PC-3 (cell line): Measurements from ENCODE around the gene PDIA5. TPM values are rescaled to one million over a fixed set of nuclear protein-coding genes. Genes with fewer than 3 reads are reported as not detected.
A peak's percentile ranks its signal among the peaks of the same experiment; 100 is the strongest.

Source experiments
- ATAC-seq: fragments of 200-7000 bp; cut with Tn5 transposase; 2 replicates; pipeline ENCODE4 v1.9.1; 2020; ENCODE audit warnings: mild to moderate bottlenecking, moderate library complexity
- BruUV-seq: library from RNA; stranded (reverse); fragments of 400-500 nt; replicated peaks from 2 replicates; lab custom pipeline; 2021; lab: Mats Ljungman, UMichigan
- CTCF ChIA-PET: fragments of 300-600 bp; sonication (Branson Sonifier 250); formaldehyde crosslinking; loops from one replicate; lab custom pipeline; 2022; ENCODE audit warnings: antibody characterized with exemption; lab: Charles Lee
- POLR2A ChIA-PET: fragments of 300-600 bp; sonication (Branson Sonifier 250); formaldehyde crosslinking; loops from one replicate; lab custom pipeline; 2022; ENCODE audit warnings: antibody characterized with exemption; ENCODE audit not compliant: unreplicated experiment; lab: Charles Lee
- DNase-seq: peaks from one replicate; pipeline ENCODE4 v3.0.0-alpha.2; 2015
- H2AFZ ChIP-seq: fragments of 300-600 bp; sonication (generic); 2 replicates; pipeline ENCODE4 v1.6.0; 2016; ENCODE audit warnings: antibody characterized with exemption, low read length
- H3F3A ChIP-seq: fragments of 300-600 bp; sonication (generic); one replicate; pipeline ENCODE4 v1.6.0; 2017; ENCODE audit warnings: antibody characterized with exemption, low read length, control low read depth, mild to moderate bottlenecking; ENCODE audit not compliant: unreplicated experiment
- H3K27ac ChIP-seq: fragments of 300-600 bp; sonication (generic); 2 replicates; pipeline ENCODE4 v1.5.1; 2016; ENCODE audit warnings: mild to moderate bottlenecking, low read length
- H3K27me3 ChIP-seq: fragments of 300-600 bp; sonication (generic); 2 replicates; pipeline ENCODE4 v1.6.1; 2016; ENCODE audit warnings: low read length, mixed read lengths
- H3K36me3 ChIP-seq: fragments of 300-600 bp; sonication (generic); 2 replicates; pipeline ENCODE4 v1.6.1; 2016; ENCODE audit warnings: low read depth, mixed run types, low read length, mixed read lengths
- H3K4me1 ChIP-seq: fragments of 300-600 bp; sonication (generic); 2 replicates; pipeline ENCODE4 v1.5.1; 2016; ENCODE audit warnings: low read length; ENCODE audit not compliant: insufficient read depth
- H3K4me2 ChIP-seq: fragments of 300-600 bp; sonication (generic); 2 replicates; pipeline ENCODE4 v1.6.0; 2016; ENCODE audit warnings: low read length
- H3K4me3 ChIP-seq: fragments of 300-600 bp; sonication (generic); 2 replicates; pipeline ENCODE4 v1.5.1; 2016; ENCODE audit warnings: mild to moderate bottlenecking, low read length, mixed read lengths
- H3K79me2 ChIP-seq: fragments of 300-600 bp; sonication (generic); 2 replicates; pipeline ENCODE4 v1.6.1; 2017; ENCODE audit warnings: low read length, mixed read lengths
- H3K9ac ChIP-seq: fragments of 300-600 bp; sonication (generic); 2 replicates; pipeline ENCODE4 v1.6.0; 2016; ENCODE audit warnings: mild to moderate bottlenecking, low read length
- H3K9me2 ChIP-seq: fragments of 300-600 bp; sonication (generic); replicated peaks from 2 replicates; pipeline ENCODE4 v1.6.1; 2016; ENCODE audit warnings: mixed run types, low read length, mixed read lengths
- H3K9me3 ChIP-seq: fragments of 300-600 bp; sonication (generic); 2 replicates; pipeline ENCODE4 v1.6.1; 2016; ENCODE audit warnings: low read length, mixed read lengths
- H4K20me1 ChIP-seq: fragments of 300-600 bp; sonication (generic); 2 replicates; pipeline ENCODE4 v1.6.1; 2016; ENCODE audit warnings: low read length, mixed read lengths
- EZH2 ChIP-seq: fragments of 300-600 bp; sonication (generic); IDR thresholded peaks from one replicate; pipeline ENCODE4 v1.6.1; 2017; ENCODE audit warnings: antibody characterized with exemption, mild to moderate bottlenecking, low read length; ENCODE audit not compliant: unreplicated experiment
- EZH2phosphoT487 ChIP-seq: fragments of 300-600 bp; sonication (generic); IDR thresholded peaks from 2 replicates; pipeline ENCODE4 v1.6.1; 2018; ENCODE audit warnings: mild to moderate bottlenecking, antibody characterized with exemption, low read length, borderline replicate concordance
- intact Hi-C: fragments of 100-400 bp; cut with micrococcal nuclease; formaldehyde crosslinking; loops from 2 replicates; pipeline ENCODE4 v1.9.0; 2023
- total RNA-seq: library from RNA; depleted of rRNA; stranded (reverse); fragments of >200 nt; gene quantifications from 2 replicates; pipeline ENCODE4 v1.2.3, GENCODE V29; 2014
- TF ChIP-seq, protein P1 (sequence below): fragments of 300-600 bp; sonication (generic); conservative IDR thresholded peaks from 2 replicates; pipeline ENCODE4 v1.5.1; 2017; ENCODE audit warnings: antibody characterized with exemption, low read depth, mild to moderate bottlenecking, low read length

The PDIA5 gene
- total RNA-seq, 1 experiment from 2014 or later = 24.6 TPM

DNA sequence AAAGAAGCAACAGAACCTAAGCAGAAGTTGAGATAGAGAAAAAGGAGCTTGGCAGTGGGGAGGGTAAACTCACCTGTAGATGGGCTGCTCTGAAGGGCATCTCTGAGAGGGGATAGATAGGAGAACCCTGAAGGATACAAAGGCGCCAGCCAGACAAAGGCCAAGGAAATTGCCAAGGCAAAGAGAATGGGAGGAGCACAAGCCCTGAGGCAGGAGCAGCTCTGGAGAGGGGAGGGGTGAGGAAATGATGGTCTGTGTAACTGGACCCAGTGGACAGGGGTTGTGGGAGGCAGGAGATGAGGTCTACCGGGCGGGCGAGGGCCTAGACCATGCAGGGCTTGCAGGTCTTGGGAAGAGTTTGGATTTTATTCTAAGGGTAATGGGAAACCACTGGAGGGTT, 2.3 kb upstream of the PDIA5 start:
- CTCF ChIA-PET = no interaction called here
- H3K4me3 ChIP-seq = no peak overlapping the region
- ATAC-seq (no peak), DNase-seq (no peak)
- no peaks in the 10 kb centered on the region for H3K9me2 ChIP-seq
- H3K4me1 ChIP-seq = peaks cover 15% of the 10 kb centered on the region
- no peak overlapping the region for H2AFZ ChIP-seq
- TF ChIP-seq, protein P1, sequence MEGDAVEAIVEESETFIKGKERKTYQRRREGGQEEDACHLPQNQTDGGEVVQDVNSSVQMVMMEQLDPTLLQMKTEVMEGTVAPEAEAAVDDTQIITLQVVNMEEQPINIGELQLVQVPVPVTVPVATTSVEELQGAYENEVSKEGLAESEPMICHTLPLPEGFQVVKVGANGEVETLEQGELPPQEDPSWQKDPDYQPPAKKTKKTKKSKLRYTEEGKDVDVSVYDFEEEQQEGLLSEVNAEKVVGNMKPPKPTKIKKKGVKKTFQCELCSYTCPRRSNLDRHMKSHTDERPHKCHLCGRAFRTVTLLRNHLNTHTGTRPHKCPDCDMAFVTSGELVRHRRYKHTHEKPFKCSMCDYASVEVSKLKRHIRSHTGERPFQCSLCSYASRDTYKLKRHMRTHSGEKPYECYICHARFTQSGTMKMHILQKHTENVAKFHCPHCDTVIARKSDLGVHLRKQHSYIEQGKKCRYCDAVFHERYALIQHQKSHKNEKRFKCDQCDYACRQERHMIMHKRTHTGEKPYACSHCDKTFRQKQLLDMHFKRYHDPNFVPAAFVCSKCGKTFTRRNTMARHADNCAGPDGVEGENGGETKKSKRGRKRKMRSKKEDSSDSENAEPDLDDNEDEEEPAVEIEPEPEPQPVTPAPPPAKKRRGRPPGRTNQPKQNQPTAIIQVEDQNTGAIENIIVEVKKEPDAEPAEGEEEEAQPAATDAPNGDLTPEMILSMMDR = no peak
- H3F3A ChIP-seq = no peaks in the 10 kb centered on the region
- BruUV-seq = no TSS peak
- POLR2A ChIA-PET = no interaction called here
- H4K20me1 ChIP-seq = peaks cover 11% of the 10 kb centered on the region
- H3K27me3 ChIP-seq = peaks cover 9% of the 10 kb centered on the region
- no peaks in the 10 kb centered on the region for H3K36me3 ChIP-seq
- H3K4me2 ChIP-seq = no peak overlapping the region
- intact Hi-C loops = no loop called here
- no peak overlapping the region for H3K27ac ChIP-seq
- no peaks in the 10 kb centered on the region for H3K9me3 ChIP-seq
- H3K9ac ChIP-seq = no peak overlapping the region
- H3K79me2 ChIP-seq = peaks cover 25% of the 10 kb centered on the region

DNA sequence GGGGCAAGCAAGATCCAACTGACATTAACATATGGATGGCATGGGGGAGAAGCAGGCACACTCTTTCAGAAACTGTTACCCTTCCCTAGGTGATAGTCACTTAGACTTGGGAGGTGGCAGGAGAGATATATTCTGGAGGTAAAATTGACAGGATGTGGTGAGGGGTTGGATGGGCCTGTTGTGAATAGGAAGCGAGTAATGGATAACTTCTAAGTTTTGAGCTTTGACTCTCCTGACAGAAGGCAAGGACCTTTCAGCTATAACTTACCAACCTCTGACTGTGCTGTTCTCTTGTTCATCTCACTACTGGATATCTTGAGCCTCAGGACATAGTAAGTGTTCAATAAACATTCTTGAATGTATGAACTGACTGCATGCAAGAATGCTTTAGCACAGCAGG, 1.9 kb upstream of the PDIA5 start:
- DNase-seq (no peak), ATAC-seq (no peak)
- intact Hi-C loops = loop anchor here (5.0 kb wide), 1 partner anchor 137 kb away; the partner anchor contains the start of gene SEC22A
- Histone ChIP-seq H4K20me1 (peaks cover 12% of the 10 kb centered on the region), H3K4me3 (no peak overlapping the region), H2AFZ (no peak overlapping the region), H3K36me3 (no peaks in the 10 kb centered on the region), H3K4me1 (peaks cover 15% of the 10 kb centered on the region), H3K9me3 (no peaks in the 10 kb centered on the region), H3K27me3 (peaks cover 9% of the 10 kb centered on the region), H3K9me2 (no peaks in the 10 kb centered on the region), H3K27ac (no peak overlapping the region), H3K9ac (no peak overlapping the region), H3K4me2 (no peak overlapping the region), H3K79me2 (peaks cover 29% of the 10 kb centered on the region), H3F3A (no peaks in the 10 kb centered on the region)
- CTCF ChIA-PET = no interaction called here
- POLR2A ChIA-PET = no interaction called here
- BruUV-seq = no TSS peak
- TF ChIP-seq, protein P1 = no peak
- TF ChIP-seq EZH2 (no peak), EZH2phosphoT487 (no peak)

DNA sequence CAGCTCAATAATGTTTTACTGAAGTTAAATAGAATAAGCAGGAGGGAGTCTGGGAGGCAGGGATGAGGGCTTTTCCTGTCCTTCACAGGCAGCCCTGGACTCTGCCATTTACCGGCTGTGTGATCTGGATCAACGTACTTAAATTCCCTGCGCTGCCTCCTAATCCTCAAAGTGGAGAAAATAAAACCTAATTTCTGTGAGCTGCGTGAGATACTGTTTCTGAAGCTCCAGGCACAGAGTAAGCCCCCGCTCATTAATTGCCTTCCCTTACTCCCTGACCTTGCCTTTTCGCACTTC, 278 bp upstream of the PDIA5 start:
- peak; percentile 9 for ATAC-seq
- peaks cover 19% of the 10 kb centered on the region for H4K20me1 ChIP-seq
- H3K9ac ChIP-seq = peak overlapping the region; percentile 92
- BruUV-seq = no TSS peak
- no peak overlapping the region for H3K27ac ChIP-seq
- peak overlapping the region; percentile 86 for H3K4me3 ChIP-seq
- DNase-seq = no peak
- peaks cover 15% of the 10 kb centered on the region for H3K4me1 ChIP-seq
- peak overlapping the region; percentile 89 for H3K4me2 ChIP-seq
- TF ChIP-seq, protein P1 = no peak
- TF ChIP-seq EZH2phosphoT487 (no peak), EZH2 (no peak)
- H3K27me3 ChIP-seq = no peaks in the 10 kb centered on the region
- peaks cover 45% of the 10 kb centered on the region for H3K79me2 ChIP-seq
- POLR2A ChIA-PET = interaction anchor here (0.6 to 0.7 kb wide), 3 partner anchors 19 to 651 kb away, joined by 3 to 15 read pairs (median 11); partner anchors contain the start of gene WDR5B
- no peaks in the 10 kb centered on the region for H3F3A ChIP-seq
- CTCF ChIA-PET = interaction anchor here (0.6 kb wide), 1 partner anchor 16 kb away, joined by 3 read pairs; no protein-coding TSS in a partner anchor
- H2AFZ ChIP-seq = peak overlapping the region; percentile 90
- no peaks in the 10 kb centered on the region for H3K9me3 ChIP-seq
- H3K9me2 ChIP-seq = no peaks in the 10 kb centered on the region
- intact Hi-C loops = loop anchor here (5.0 kb wide), 1 partner anchor 136 kb away; the partner anchor contains the start of gene SEC22A
- no peaks in the 10 kb centered on the region for H3K36me3 ChIP-seq
